Ovary (tissue), 3 donors: Measurements from ENCODE around the gene GNB1.

Experiments used
- POLR2A ChIP-seq: fragments of 450-650 bp; IDR thresholded peaks from one replicate; pipeline ENCODE4 v1.6.1; 2017; ENCODE audit warnings: antibody characterized with exemption, mild to moderate bottlenecking, moderate library complexity
- TF ChIP-seq, protein P1 (sequence below), 3 donors: fragments of 450-650 bp in 2 of 3; fragments of 200-600 bp in 1 of 3; IDR thresholded peaks; one replicate each; pipeline versions ENCODE4 v1.5.1 to v1.8.0; 2016 to 2022; ENCODE audit warnings: antibody characterized with exemption in 3 of 3, mild to moderate bottlenecking in 1 of 3
- donor health status: DM: no; HTN: no; CAD: no.

DNA sequence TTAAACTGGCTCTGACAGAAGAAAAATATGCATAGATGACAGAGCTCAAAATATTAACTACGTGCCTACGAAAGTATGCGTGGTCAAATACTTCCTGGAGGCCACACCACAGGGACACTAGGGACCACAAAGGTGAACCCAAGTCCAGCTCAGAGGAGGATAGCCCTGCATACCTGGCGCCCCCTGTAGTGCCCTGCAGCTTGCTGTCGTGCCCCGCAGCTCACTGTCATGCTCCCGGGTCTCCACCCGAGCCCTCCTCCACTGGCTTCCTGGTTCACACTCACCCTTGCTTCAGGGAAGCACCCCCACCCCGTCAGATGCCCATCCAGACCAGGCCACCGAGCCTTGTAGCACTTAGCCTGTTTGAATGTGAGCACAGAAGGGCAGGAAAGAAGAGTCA lies 95.9 kb downstream of the GNB1 start:
- TF ChIP-seq, protein P1, sequence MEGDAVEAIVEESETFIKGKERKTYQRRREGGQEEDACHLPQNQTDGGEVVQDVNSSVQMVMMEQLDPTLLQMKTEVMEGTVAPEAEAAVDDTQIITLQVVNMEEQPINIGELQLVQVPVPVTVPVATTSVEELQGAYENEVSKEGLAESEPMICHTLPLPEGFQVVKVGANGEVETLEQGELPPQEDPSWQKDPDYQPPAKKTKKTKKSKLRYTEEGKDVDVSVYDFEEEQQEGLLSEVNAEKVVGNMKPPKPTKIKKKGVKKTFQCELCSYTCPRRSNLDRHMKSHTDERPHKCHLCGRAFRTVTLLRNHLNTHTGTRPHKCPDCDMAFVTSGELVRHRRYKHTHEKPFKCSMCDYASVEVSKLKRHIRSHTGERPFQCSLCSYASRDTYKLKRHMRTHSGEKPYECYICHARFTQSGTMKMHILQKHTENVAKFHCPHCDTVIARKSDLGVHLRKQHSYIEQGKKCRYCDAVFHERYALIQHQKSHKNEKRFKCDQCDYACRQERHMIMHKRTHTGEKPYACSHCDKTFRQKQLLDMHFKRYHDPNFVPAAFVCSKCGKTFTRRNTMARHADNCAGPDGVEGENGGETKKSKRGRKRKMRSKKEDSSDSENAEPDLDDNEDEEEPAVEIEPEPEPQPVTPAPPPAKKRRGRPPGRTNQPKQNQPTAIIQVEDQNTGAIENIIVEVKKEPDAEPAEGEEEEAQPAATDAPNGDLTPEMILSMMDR (IDR thresholded peaks at IDR 0.05): no peak
- TF ChIP-seq POLR2A: no peak
